DND-41 (cell line): ENCODE measurements around the gene GRB7.

ENCODE experiments used
- ATAC-seq: fragments of 200-7000 bp; cut with Tn5 transposase; 3 replicates; pipeline ENCODE4 v1.9.1; 2021; ENCODE audit warnings: low read depth; ENCODE audit not compliant: insufficient read depth
- DNase-seq: peaks from one replicate; pipeline ENCODE4 v3.0.0-alpha.2; 2020
- H2AFZ ChIP-seq: 2 replicates; pipeline ENCODE4 v1.6.0; 2012; ENCODE audit warnings: low read depth, low read length
- H3K27ac ChIP-seq: 2 replicates; pipeline ENCODE4 v1.5.1; 2012; ENCODE audit warnings: low read length, inconsistent platforms
- H3K27me3 ChIP-seq: fragments of 200-600 bp; sonication (generic); 2 replicates; pipeline ENCODE4 v1.6.0; 2012; ENCODE audit warnings: low read length, mild to moderate bottlenecking, inconsistent platforms; ENCODE audit not compliant: insufficient read depth, poor library complexity
- H3K36me3 ChIP-seq: 2 replicates; pipeline ENCODE4 v1.5.1; 2012; ENCODE audit warnings: low read length, inconsistent platforms; ENCODE audit not compliant: insufficient read depth
- H3K4me1 ChIP-seq: 2 replicates; pipeline ENCODE4 v1.5.1; 2012; ENCODE audit warnings: mild to moderate bottlenecking, low read length; ENCODE audit not compliant: insufficient read depth
- H3K4me2 ChIP-seq: 2 replicates; pipeline ENCODE4 v1.6.0; 2012; ENCODE audit warnings: mild to moderate bottlenecking, moderate library complexity, low read length, inconsistent platforms; ENCODE audit not compliant: insufficient read depth
- H3K4me3 ChIP-seq, 2 experiments: fragments of 200-600 bp in 1 of 2; shearing (Covaris generic) in 1 of 2; 2 replicates each; pipeline ENCODE4 v1.5.1; 2012 to 2016; ENCODE audit warnings: inconsistent platforms in 2 of 2, low read length in 2 of 2, mild to moderate bottlenecking in 2 of 2, low read depth in 1 of 2, moderate library complexity in 1 of 2
- H3K79me2 ChIP-seq: 2 replicates; pipeline ENCODE4 v1.6.0; 2012; ENCODE audit warnings: low read length, inconsistent platforms; ENCODE audit not compliant: insufficient read depth
- H3K9ac ChIP-seq: 2 replicates; pipeline ENCODE4 v1.6.0; 2012; ENCODE audit warnings: low read depth, mild to moderate bottlenecking, inconsistent platforms, low read length, moderate library complexity
- H3K9me3 ChIP-seq: 2 replicates; pipeline ENCODE4 v1.5.1; 2012; ENCODE audit warnings: low read length, moderate library complexity, mild to moderate bottlenecking, inconsistent platforms; ENCODE audit not compliant: insufficient read depth, severe bottlenecking
- H4K20me1 ChIP-seq: 2 replicates; pipeline ENCODE4 v1.6.0; 2012; ENCODE audit warnings: low read length; ENCODE audit not compliant: insufficient read depth
- EZH2 ChIP-seq: IDR thresholded peaks from 3 replicates; pipeline ENCODE4 v1.6.1; 2012; ENCODE audit warnings: borderline replicate concordance, low read depth, mild to moderate bottlenecking, moderate library complexity, low read length, inconsistent platforms; ENCODE audit not compliant: severe bottlenecking
- TF ChIP-seq, protein P1 (sequence below): IDR thresholded peaks from 2 replicates; pipeline ENCODE4 v1.5.1; 2012; ENCODE audit warnings: borderline replicate concordance, low read length, moderate library complexity, mild to moderate bottlenecking; ENCODE audit not compliant: poor library complexity, severe bottlenecking; ENCODE audit errors: extremely low read depth

GRB7 gene

DNA sequence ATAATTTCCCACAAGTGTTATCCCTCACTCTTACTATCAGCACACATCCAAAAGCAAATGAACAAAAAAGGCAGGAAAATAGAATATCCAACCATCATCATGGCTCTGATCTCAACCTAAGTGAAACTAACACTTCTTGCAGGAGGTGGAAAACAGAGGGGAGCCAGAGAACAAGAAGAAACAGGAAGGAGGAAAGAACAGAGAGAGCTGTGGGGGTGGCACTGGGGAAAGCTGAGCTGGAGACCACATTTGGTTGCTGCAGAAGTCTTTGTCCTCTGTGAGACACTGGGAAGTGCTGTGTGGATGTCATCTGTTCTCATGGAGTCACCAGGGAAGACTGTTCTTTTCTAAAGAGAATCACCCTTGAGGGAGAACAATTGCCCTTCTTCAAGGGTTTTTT, 34.7 kb downstream of the GRB7 start:
- no peaks in the 10 kb centered on the region for H3K27me3 ChIP-seq
- H3K9ac ChIP-seq, result no peak overlapping the region
- H3K36me3 ChIP-seq, result no peaks in the 10 kb centered on the region
- H3K4me3 ChIP-seq, result no peak overlapping the region
- DNase-seq (peak; percentile 41), ATAC-seq (peak; percentile 62)
- H3K4me2 ChIP-seq, result no peak overlapping the region
- H3K9me3 ChIP-seq, result no peaks in the 10 kb centered on the region
- no peaks in the 10 kb centered on the region for H3K79me2 ChIP-seq
- no peak overlapping the region for H3K27ac ChIP-seq
- TF ChIP-seq EZH2, result no peak
- TF ChIP-seq, protein P1, sequence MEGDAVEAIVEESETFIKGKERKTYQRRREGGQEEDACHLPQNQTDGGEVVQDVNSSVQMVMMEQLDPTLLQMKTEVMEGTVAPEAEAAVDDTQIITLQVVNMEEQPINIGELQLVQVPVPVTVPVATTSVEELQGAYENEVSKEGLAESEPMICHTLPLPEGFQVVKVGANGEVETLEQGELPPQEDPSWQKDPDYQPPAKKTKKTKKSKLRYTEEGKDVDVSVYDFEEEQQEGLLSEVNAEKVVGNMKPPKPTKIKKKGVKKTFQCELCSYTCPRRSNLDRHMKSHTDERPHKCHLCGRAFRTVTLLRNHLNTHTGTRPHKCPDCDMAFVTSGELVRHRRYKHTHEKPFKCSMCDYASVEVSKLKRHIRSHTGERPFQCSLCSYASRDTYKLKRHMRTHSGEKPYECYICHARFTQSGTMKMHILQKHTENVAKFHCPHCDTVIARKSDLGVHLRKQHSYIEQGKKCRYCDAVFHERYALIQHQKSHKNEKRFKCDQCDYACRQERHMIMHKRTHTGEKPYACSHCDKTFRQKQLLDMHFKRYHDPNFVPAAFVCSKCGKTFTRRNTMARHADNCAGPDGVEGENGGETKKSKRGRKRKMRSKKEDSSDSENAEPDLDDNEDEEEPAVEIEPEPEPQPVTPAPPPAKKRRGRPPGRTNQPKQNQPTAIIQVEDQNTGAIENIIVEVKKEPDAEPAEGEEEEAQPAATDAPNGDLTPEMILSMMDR, result no peak
- no peaks in the 10 kb centered on the region for H4K20me1 ChIP-seq
- H3K4me1 ChIP-seq, result peaks cover 37% of the 10 kb centered on the region
- peak overlapping the region; percentile 55 for H2AFZ ChIP-seq

DNA sequence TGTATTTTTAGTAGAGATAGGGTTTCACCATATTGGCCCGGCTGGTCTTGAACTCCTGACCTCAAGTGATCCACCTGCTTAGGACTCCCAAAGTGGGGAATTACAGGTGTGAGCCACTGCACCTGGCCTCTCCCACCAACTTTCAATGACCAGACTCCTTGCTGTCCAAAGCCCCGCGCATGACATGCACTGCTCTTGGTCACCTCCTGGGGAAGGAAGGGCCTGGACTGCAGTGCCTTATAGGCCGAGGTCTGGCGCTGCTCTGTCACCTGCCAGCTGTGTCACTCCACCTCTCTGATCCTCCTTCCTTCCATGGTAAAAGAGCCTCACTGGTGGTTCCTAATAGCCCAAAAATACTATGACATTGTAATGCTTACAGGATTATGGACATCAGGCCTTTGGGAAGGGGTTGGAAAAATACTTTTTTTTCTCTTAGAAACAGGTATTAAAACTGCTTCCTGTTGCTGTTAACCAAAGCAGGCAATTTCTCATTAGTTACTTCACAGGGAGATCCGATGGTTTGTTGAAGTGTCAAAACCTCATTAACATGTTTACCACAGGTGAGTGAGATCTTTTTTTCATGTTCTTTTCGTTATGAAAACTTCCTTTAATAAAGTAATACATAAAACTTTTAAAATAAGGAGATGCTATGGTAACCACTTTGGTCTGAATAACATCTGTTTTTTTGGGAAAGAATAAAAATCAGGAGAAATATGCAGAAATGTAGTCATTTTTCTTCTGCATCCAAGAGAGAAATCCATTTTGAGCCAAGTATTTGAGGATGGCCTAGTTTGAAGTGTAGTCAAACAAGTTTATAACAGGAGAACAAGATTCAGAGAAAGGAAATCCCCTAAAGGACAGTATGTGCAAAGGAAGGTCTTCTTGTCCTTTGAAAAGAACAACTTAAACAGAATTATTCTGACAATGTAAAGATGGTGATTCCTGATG, 35.5 kb downstream of the GRB7 start:
- no peak overlapping the region for H2AFZ ChIP-seq
- DNase-seq, result no peak
- H3K4me3 ChIP-seq, result no peak overlapping the region
- H3K27ac ChIP-seq, result no peak overlapping the region
- H3K4me2 ChIP-seq, result no peak overlapping the region
- no peaks in the 10 kb centered on the region for H3K9me3 ChIP-seq
- no peaks in the 10 kb centered on the region for H3K27me3 ChIP-seq
- no peaks in the 10 kb centered on the region for H3K36me3 ChIP-seq
- ATAC-seq, result no peak
- no peak overlapping the region for H3K9ac ChIP-seq
- H4K20me1 ChIP-seq, result no peaks in the 10 kb centered on the region
- TF ChIP-seq EZH2, result no peak
- TF ChIP-seq, protein P1, result no peak
- H3K4me1 ChIP-seq, result peaks cover 37% of the 10 kb centered on the region
- no peaks in the 10 kb centered on the region for H3K79me2 ChIP-seq

- Histone ChIP-seq H3K9ac (no peak overlapping the region), H3K36me3 (no peaks in the 10 kb centered on the region), H3K4me1 (peaks cover 34% of the 10 kb centered on the region), H3K4me3 (no peak overlapping the region), H3K27me3 (no peaks in the 10 kb centered on the region), H3K27ac (no peak overlapping the region), H3K4me2 (no peak overlapping the region), H2AFZ (no peak overlapping the region), H4K20me1 (no peaks in the 10 kb centered on the region), H3K79me2 (no peaks in the 10 kb centered on the region), H3K9me3 (no peaks in the 10 kb centered on the region)
- ATAC-seq (no peak), DNase-seq (no peak)
- TF ChIP-seq EZH2, result no peak
- TF ChIP-seq, protein P1, result no peak
Observed at GRCh38 chr17:39774047-39774446, 36.3 kb downstream of the GRB7 start.

DNA sequence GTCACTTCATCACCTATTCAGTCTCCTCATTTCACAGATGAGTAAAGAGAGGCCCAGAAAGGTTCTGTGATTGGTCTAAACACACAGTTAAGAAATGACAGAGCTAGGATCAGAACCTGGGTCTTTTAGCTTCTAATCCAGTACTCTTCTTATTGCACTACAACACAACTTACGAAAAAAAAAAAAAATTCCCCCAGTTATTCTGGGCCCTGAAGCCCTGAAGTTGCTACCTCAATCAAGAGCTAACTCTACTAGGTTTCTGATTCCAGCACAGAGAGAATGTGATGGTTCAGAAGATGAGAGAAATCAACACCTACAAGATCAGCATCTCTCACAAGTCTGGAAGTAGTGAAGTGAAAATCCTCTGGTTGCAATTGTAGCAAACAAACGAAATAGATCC, 37.3 kb downstream of the GRB7 start:
- no peaks in the 10 kb centered on the region for H3K9me3 ChIP-seq
- H3K4me1 ChIP-seq, result peaks cover 24% of the 10 kb centered on the region
- no peak overlapping the region for H3K9ac ChIP-seq
- H3K4me3 ChIP-seq, result no peak overlapping the region
- H3K27ac ChIP-seq, result no peak overlapping the region
- no peak for TF ChIP-seq EZH2
- TF ChIP-seq, protein P1, result no peak
- no peak overlapping the region for H3K4me2 ChIP-seq
- H3K79me2 ChIP-seq, result no peaks in the 10 kb centered on the region
- ATAC-seq, result no peak
- no peaks in the 10 kb centered on the region for H3K27me3 ChIP-seq
- H4K20me1 ChIP-seq, result no peaks in the 10 kb centered on the region
- no peaks in the 10 kb centered on the region for H3K36me3 ChIP-seq
- no peak overlapping the region for H2AFZ ChIP-seq
- DNase-seq, result no peak
